GM23338 (cell line): ENCODE data around the gene FMN1. TPM values are rescaled to one million over a fixed set of nuclear protein-coding genes. Genes with fewer than 3 reads are reported as not detected.

ENCODE experiments used
- ATAC-seq: fragments of 200-7000 bp; cut with Tn5 transposase; 3 replicates; pipeline ENCODE4 v1.9.1; 2020
- DNase-seq: peaks from one replicate; pipeline ENCODE4 v3.0.0-alpha.2; 2015; ENCODE audit warnings: low spot score
- H2AFZ ChIP-seq: fragments of 200-600 bp; sonication (generic); 2 replicates; pipeline ENCODE4 v1.8.0; 2016; ENCODE audit warnings: antibody characterized with exemption, mild to moderate bottlenecking, moderate library complexity
- H3F3A ChIP-seq: fragments of 200-600 bp; sonication (generic); replicated peaks from 2 replicates; pipeline ENCODE4 v1.8.0; 2017; ENCODE audit warnings: antibody characterized with exemption, mixed run types, low read depth
- H3K27ac ChIP-seq: fragments of 200-600 bp; sonication (generic); 2 replicates; pipeline ENCODE4 v1.6.1; 2016; ENCODE audit warnings: low read depth
- H3K27me3 ChIP-seq: fragments of 200-600 bp; sonication (generic); 2 replicates; pipeline ENCODE4 v1.8.0; 2016; ENCODE audit warnings: mild to moderate bottlenecking, mixed run types, moderate library complexity; ENCODE audit not compliant: insufficient read depth
- H3K36me3 ChIP-seq: fragments of 200-600 bp; sonication (generic); 2 replicates; pipeline ENCODE4 v1.8.0; 2016; ENCODE audit warnings: mild to moderate bottlenecking; ENCODE audit not compliant: insufficient read depth
- H3K4me1 ChIP-seq: fragments of 200-600 bp; sonication (generic); 2 replicates; pipeline ENCODE4 v1.8.0; 2016; ENCODE audit warnings: mild to moderate bottlenecking, moderate library complexity; ENCODE audit not compliant: insufficient read depth
- H3K4me2 ChIP-seq: fragments of 200-600 bp; sonication (generic); 2 replicates; pipeline ENCODE4 v1.7.1; 2017; ENCODE audit warnings: mixed run types
- H3K4me3 ChIP-seq: fragments of 200-600 bp; sonication (generic); 2 replicates; pipeline ENCODE4 v1.6.1; 2016; ENCODE audit warnings: mixed run types
- H3K79me2 ChIP-seq: fragments of 200-600 bp; sonication (generic); replicated peaks from 2 replicates; pipeline ENCODE4 v1.8.0; 2017; ENCODE audit warnings: mild to moderate bottlenecking; ENCODE audit not compliant: insufficient read depth
- H3K9me2 ChIP-seq: fragments of 200-600 bp; sonication (generic); 2 replicates; pipeline ENCODE4 v1.8.0; 2017; ENCODE audit not compliant: insufficient read depth
- H4K20me1 ChIP-seq: fragments of 200-600 bp; sonication (generic); replicated peaks from 2 replicates; pipeline ENCODE4 v1.8.0; 2017; ENCODE audit warnings: mild to moderate bottlenecking; ENCODE audit not compliant: insufficient read depth
- H3K27ac Mint-ChIP-seq: 2 replicates; pipeline ENCODE4 v1.8.0; 2020; ENCODE audit warnings: inconsistent platforms, mild to moderate bottlenecking, moderate library complexity, mixed read lengths
- H3K27me3 Mint-ChIP-seq: 3 replicates; pipeline ENCODE4 v1.8.0; 2022; ENCODE audit warnings: low read depth, mild to moderate bottlenecking, moderate library complexity, mixed read lengths, inconsistent platforms; ENCODE audit not compliant: insufficient read depth, poor library complexity
- H3K36me3 Mint-ChIP-seq: 3 replicates; pipeline ENCODE4 v1.8.0; 2021; ENCODE audit warnings: low read depth, mild to moderate bottlenecking, inconsistent platforms, moderate library complexity, mixed read lengths
- H3K4me1 Mint-ChIP-seq: 3 replicates; pipeline ENCODE4 v1.8.0; 2020; ENCODE audit warnings: mild to moderate bottlenecking, inconsistent platforms, mixed read lengths
- H3K4me3 Mint-ChIP-seq: 3 replicates; pipeline ENCODE4 v1.8.0; 2021; ENCODE audit warnings: moderate library complexity, mild to moderate bottlenecking, inconsistent platforms, mixed read lengths
- H3K9me3 Mint-ChIP-seq: 3 replicates; pipeline ENCODE4 v1.8.0; 2020; ENCODE audit warnings: moderate library complexity, mild to moderate bottlenecking, inconsistent platforms, mixed read lengths
- EZH2 ChIP-seq: fragments of 200-600 bp; sonication (generic); IDR thresholded peaks from one replicate; pipeline ENCODE4 v1.8.0; 2017; ENCODE audit warnings: antibody characterized with exemption, mild to moderate bottlenecking, low read depth; ENCODE audit not compliant: unreplicated experiment
- EZH2phosphoT487 ChIP-seq: fragments of 200-600 bp; sonication (generic); IDR thresholded peaks from one replicate; pipeline ENCODE4 v1.8.1; 2018; ENCODE audit warnings: antibody characterized with exemption; ENCODE audit not compliant: unreplicated experiment
- JUNB ChIP-seq: IDR thresholded peaks from one replicate; pipeline ENCODE4 v1.6.1; 2016; ENCODE audit warnings: antibody characterized with exemption; ENCODE audit not compliant: unreplicated experiment
- REST ChIP-seq: IDR thresholded peaks from one replicate; pipeline ENCODE4 v1.6.1; 2018; ENCODE audit warnings: antibody characterized with exemption; ENCODE audit not compliant: unreplicated experiment
- ZNF114 ChIP-seq: fragments of 250-450 bp; sonication (Bioruptor Pico); IDR thresholded peaks from 2 replicates; pipeline ENCODE4 v1.5.0; 2020; ENCODE audit warnings: mild to moderate bottlenecking, moderate library complexity
- ZNF462 ChIP-seq: fragments of 250-450 bp; sonication (Bioruptor Pico); IDR thresholded peaks from 2 replicates; pipeline ENCODE4 v1.5.0; 2020; ENCODE audit warnings: mild to moderate bottlenecking, moderate library complexity
- polyA plus RNA-seq: library from polyadenylated mRNA; unstranded; fragments of >200 nt; fragmentation: Nextera tagmentation; extraction: Ambion mirVana; gene quantifications from 2 replicates; pipeline ENCODE4 v1.2.1, GENCODE V29; 2016
- total RNA-seq: library from RNA; depleted of rRNA; stranded (reverse); fragments of >200 nt; shearing (Covaris generic); gene quantifications from 2 replicates; pipeline ENCODE4 v1.2.3, GENCODE V29; 2014
- TF ChIP-seq, protein P1 (sequence below): IDR thresholded peaks from 2 replicates; pipeline ENCODE4 v1.6.1; 2016; ENCODE audit warnings: antibody characterized with exemption

The FMN1 gene
- total and polyA plus RNA-seq, 2 experiments from 2014 or later, result 1.2 to 1.6 TPM

DNA sequence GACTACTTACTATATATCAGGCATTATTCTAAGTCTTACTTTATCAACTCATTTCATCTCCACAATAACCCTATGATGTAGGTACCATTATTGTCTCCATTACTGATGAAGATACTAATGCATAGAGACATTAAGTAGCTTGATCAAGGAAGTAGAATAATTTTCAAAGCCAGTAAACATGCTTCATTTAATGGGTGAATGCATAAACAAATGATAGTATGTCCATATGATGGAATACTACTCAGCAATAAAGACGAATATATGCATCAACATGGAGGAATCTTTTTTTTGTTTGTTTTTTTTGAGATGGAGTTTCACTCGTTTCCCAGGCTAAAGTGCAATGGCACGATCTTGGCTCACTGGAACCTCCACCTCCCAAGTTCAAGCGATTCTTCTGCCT is 184.9 kb downstream of the FMN1 start (continued):
- TF ChIP-seq REST (no peak), ZNF462 (CRISPR knock-in tag) (no peak), EZH2phosphoT487 (no peak), EZH2 (no peak)

DNA sequence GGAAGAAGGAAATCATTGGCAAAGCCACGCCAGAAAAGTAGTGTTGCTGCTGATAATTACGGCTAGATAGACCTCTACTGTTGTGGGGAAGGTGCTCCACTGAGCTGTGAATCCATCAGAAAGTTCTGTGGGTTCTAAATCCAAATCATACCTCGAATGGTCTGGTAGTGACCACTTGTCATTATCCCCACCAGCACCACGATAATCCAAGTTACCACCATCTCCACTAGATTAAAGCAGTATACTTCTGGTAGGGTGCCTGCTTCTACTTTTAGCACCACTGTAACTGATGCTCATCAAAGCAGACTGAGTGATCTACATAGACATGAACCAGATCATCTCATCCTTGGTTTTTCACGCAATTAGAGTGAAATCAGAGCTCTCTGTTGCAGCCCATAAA is 185.5 kb downstream of the FMN1 start:
- no peaks in the 10 kb centered on the region for H3K27me3 ChIP-seq
- H2AFZ ChIP-seq, result no peak overlapping the region
- H4K20me1 ChIP-seq, result no peaks in the 10 kb centered on the region
- peaks cover 3% of the 10 kb centered on the region; the same call in 1 of the 2 replicates for H3K9me2 ChIP-seq
- no peaks in the 10 kb centered on the region for H3K36me3 ChIP-seq
- H3K79me2 ChIP-seq, result no peaks in the 10 kb centered on the region
- H3K4me2 ChIP-seq, result peak overlapping the region; percentile 52; the same call in 1 of the 2 replicates
- Mint-ChIP-seq H3K9me3 (no peaks in the 10 kb centered on the region), H3K36me3 (no peaks in the 10 kb centered on the region), H3K27me3 (no peaks in the 10 kb centered on the region), H3K4me1 (peaks cover 21% of the 10 kb centered on the region), H3K4me3 (no peak overlapping the region), H3K27ac (peak overlapping the region; percentile 56; the same call in 1 of the 2 replicates)
- H3K4me3 ChIP-seq, result no peak overlapping the region
- H3K4me1 ChIP-seq, result peaks cover 17% of the 10 kb centered on the region
- H3F3A ChIP-seq, result no peaks in the 10 kb centered on the region
- ATAC-seq, result no peak
- H3K27ac ChIP-seq, result no peak overlapping the region
- DNase-seq, result no peak
- no peak for TF ChIP-seq ZNF114 (CRISPR knock-in tag)
- TF ChIP-seq, protein P1, sequence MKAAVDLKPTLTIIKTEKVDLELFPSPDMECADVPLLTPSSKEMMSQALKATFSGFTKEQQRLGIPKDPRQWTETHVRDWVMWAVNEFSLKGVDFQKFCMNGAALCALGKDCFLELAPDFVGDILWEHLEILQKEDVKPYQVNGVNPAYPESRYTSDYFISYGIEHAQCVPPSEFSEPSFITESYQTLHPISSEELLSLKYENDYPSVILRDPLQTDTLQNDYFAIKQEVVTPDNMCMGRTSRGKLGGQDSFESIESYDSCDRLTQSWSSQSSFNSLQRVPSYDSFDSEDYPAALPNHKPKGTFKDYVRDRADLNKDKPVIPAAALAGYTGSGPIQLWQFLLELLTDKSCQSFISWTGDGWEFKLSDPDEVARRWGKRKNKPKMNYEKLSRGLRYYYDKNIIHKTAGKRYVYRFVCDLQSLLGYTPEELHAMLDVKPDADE, result no peak
- no peak for TF ChIP-seq JUNB
- no peak for TF ChIP-seq EZH2
- no peak for TF ChIP-seq EZH2phosphoT487
- no peak for TF ChIP-seq REST
